ENCODE data around the gene SLC7A5. TPM values are rescaled to one million over a fixed set of nuclear protein-coding genes. Genes with fewer than 3 reads are reported as not detected.
"Not testable (repeated sequence)": the region's sequence is repeated elsewhere in the genome, so short reads cannot be mapped to it uniquely, and the experiment has no call there.

Gene SLC7A5
- total RNA-seq, 6 experiments from 2014 or later = 112 to 133 (median 124) TPM

DNA sequence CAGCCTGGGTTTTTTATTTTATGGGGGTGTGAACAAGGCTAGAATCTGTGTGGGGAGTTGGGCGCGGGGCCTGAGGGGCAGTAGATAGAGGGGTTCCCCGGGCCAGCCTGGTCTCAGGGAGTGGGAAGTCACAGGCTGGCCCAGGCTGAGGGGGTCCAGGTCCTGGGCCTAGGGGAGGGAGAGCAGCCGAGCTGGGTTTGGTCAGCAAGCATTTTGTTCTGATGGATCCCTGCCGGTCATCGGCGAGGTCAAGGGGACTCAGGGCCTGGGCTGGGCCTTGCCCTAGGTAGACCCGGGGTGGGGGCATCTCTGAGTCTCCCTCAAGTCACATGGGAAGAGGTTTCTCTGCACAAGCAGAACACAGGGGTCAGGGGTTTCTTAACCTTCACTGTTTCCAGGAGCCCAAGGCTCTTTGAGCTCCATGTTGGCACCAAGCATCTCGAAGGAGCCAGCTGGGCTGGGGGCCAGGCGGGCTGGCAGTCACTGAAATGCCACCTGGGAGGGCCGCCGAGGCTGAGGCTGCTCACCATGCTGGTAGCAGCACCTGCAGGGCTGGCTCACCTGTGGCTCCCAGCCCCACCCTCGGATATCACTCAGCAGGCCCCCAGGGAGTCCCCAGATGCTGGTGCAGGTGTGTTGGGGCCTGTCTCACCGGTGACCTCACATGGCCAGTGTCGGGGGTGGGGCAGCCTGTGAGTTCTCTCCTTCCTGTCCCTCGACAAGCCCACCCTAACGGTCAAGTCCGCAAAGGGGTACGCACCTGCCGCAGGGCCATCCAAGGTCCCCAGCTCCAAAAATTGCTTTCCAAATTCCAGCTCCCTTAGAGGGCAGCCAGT is 41.0 kb downstream of the SLC7A5 start:
- Mint-ChIP-seq H3K4me3 (no peak overlapping the region), H3K27me3 (ENCODE audit: insufficient read depth) (peaks cover 26% of the 10 kb centered on the region), H3K9me3 (no peaks in the 10 kb centered on the region), H3K27ac (no peak overlapping the region), H3K36me3 (ENCODE audit: low read depth) (no peaks in the 10 kb centered on the region), H3K4me1 (ENCODE audit: low read depth) (no peaks in the 10 kb centered on the region)
- TF ChIP-seq, protein P1, sequence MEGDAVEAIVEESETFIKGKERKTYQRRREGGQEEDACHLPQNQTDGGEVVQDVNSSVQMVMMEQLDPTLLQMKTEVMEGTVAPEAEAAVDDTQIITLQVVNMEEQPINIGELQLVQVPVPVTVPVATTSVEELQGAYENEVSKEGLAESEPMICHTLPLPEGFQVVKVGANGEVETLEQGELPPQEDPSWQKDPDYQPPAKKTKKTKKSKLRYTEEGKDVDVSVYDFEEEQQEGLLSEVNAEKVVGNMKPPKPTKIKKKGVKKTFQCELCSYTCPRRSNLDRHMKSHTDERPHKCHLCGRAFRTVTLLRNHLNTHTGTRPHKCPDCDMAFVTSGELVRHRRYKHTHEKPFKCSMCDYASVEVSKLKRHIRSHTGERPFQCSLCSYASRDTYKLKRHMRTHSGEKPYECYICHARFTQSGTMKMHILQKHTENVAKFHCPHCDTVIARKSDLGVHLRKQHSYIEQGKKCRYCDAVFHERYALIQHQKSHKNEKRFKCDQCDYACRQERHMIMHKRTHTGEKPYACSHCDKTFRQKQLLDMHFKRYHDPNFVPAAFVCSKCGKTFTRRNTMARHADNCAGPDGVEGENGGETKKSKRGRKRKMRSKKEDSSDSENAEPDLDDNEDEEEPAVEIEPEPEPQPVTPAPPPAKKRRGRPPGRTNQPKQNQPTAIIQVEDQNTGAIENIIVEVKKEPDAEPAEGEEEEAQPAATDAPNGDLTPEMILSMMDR (IDR thresholded peaks at IDR 0.05) = no peak
- DNase-seq = no peak

DNA sequence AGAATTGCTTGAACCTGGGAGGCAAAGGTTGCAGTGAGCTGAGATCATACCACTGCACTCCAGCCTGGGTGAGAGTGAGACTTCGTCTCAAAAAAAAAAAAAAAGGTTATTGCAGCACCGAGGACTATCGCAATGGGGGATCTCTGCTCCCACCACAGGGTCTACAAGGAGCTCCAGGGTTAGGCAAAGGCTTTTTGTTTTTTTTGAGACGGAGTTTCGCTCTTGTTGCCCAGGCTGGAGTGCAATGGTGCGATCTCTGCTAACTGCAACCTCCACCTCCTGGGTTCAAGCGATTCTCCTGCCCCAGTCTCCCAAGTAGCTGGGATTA is 41.8 kb downstream of the SLC7A5 start:
- DNase-seq; H3K27ac Mint-ChIP-seq; H3K4me1 Mint-ChIP-seq (ENCODE audit: low read depth); H3K4me3 Mint-ChIP-seq; H3K9me3 Mint-ChIP-seq; H3K36me3 Mint-ChIP-seq (ENCODE audit: low read depth): not testable (repeated sequence)
- peaks cover 26% of the 10 kb centered on the region for H3K27me3 Mint-ChIP-seq (ENCODE audit: insufficient read depth)

DNA sequence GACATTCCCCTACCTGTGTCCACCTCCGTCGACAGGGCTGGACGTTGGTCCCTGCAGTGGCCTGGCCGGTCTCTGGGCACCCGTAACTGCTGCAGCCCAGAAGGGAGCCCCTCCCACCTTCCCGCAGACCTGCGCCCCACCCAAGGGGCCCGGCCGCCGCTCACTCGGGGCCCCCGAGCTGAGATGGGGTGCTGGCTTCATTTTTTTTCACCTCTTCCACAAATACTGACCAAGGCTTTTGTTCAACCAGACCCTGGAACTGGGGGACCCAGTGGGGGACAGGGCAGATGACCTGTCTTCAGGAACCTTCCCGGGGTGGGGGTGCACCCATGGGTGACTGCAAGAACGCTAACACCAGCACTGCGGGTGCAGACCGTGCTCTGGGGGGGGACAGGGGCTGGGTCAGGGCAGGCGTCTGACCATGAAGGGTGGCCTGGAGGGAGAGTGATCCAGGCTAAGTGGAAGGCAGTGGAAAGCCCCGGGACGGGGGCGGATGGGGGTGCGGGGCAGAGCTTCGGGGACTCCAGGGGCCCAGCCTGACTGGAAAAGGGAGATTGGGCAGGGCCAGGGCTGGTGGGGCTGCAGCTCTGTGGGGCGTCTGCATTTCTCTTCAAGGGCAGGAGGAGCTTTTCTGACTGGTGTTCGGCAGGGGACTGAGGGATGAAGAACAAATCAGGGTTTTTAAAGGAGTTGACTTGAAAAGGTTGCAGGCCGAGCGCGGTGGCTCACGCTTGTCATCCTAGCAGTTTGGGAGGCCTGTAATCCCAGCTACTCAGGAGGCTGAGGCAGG is 42.3 kb downstream of the SLC7A5 start:
- TF ChIP-seq, protein P1 (IDR thresholded peaks at IDR 0.05) = no peak
- peaks cover 31% of the 10 kb centered on the region for H3K27me3 Mint-ChIP-seq (ENCODE audit: insufficient read depth)
- H3K4me3 Mint-ChIP-seq = no peak overlapping the region
- H3K27ac Mint-ChIP-seq = no peak overlapping the region
- no peaks in the 10 kb centered on the region for H3K9me3 Mint-ChIP-seq
- H3K4me1 Mint-ChIP-seq (ENCODE audit: low read depth) = no peaks in the 10 kb centered on the region
- no peaks in the 10 kb centered on the region for H3K36me3 Mint-ChIP-seq (ENCODE audit: low read depth)
- DNase-seq = no peak

DNA sequence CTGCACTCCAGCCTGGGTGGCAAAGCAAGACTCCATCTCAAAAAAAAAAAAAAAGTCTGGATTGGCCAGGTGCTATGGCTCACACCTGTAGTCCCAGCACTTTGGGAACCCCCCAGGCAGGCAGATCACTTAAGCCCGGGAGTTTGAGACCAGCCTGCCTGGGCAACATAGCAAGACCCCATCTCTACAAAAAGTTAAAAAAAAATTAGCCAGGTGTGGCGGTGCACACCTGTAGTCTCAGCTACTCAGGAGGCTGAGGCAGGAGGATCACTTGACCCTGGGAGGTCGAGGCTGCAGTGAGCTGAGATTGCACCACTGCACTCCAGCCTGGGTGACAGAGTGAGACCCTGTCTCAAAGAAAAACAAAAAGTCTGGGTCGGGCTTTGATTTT is 42.9 kb downstream of the SLC7A5 start:
- H3K4me3 Mint-ChIP-seq; H3K36me3 Mint-ChIP-seq (ENCODE audit: low read depth); H3K4me1 Mint-ChIP-seq (ENCODE audit: low read depth); DNase-seq; H3K27ac Mint-ChIP-seq; H3K9me3 Mint-ChIP-seq: not testable (repeated sequence)
- peaks cover 31% of the 10 kb centered on the region for H3K27me3 Mint-ChIP-seq (ENCODE audit: insufficient read depth)

DNA sequence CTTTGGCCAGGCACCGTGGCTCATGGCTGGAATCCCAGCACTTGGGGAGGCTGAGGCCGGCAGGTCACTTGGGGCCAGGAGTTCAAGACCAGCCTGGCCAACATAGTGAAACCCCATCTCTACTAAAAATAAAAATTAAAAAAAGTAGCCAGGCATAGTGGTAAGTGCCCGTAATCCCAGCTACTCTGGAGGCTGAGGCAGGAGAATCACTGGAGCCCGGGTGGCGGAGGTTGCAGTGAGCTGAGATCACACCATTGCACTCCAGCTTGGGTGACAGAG is 43.5 kb downstream of the SLC7A5 start:
- not testable (repeated sequence) for H3K9me3 Mint-ChIP-seq; H3K4me1 Mint-ChIP-seq (ENCODE audit: low read depth); H3K27ac Mint-ChIP-seq; H3K4me3 Mint-ChIP-seq; DNase-seq; H3K36me3 Mint-ChIP-seq (ENCODE audit: low read depth)
- H3K27me3 Mint-ChIP-seq (ENCODE audit: insufficient read depth) = peaks cover 29% of the 10 kb centered on the region

DNA sequence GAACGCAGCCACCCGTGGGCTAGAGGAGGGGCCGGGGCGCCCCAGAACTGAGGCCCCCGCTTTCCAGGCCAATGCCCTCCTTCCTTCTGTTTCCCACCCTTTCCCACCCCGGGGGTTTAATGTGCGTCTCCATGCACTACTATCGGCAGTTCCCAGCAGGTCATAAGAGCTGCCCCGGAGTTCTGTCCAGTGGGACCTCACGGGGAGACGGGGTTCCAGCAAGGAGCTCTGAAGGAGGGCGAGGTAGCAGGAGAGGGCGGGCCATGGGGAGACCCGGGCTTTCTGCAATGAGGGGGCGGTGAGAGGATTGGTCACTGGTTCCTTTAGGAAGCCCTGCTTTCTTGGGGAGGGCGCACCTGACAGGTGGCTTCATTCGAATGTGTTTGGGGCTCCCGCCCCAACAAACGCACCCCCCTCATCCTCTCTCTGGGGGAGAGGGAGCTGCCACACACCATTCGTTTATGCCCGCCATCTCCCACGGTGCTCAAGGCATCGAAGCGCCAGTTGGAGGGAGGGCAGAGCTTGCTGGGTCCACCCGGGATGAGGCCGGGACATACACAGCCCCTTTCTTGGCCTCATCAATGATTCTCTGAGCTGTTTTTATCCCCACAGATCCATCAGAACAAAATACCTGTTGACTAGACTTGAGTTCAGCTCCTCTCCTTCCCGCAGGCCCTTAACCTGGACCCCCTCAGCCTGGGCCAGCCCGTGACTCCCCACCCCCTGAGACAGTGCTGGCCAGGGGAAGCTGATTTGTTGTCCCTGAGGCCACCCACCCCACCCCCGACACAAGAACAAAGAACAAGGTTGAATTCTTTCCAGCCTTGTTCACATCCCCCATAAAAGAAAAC is 44.1 kb downstream of the SLC7A5 start:
- Mint-ChIP-seq H3K4me3 (no peak overlapping the region), H3K27me3 (ENCODE audit: insufficient read depth) (peaks cover 27% of the 10 kb centered on the region), H3K4me1 (ENCODE audit: low read depth) (no peaks in the 10 kb centered on the region), H3K9me3 (no peaks in the 10 kb centered on the region), H3K27ac (no peak overlapping the region), H3K36me3 (ENCODE audit: low read depth) (no peaks in the 10 kb centered on the region)
- TF ChIP-seq, protein P1 (IDR thresholded peaks at IDR 0.05) = no peak
- DNase-seq = no peak
